ENCODE data around the gene RASGEF1C.

DNA sequence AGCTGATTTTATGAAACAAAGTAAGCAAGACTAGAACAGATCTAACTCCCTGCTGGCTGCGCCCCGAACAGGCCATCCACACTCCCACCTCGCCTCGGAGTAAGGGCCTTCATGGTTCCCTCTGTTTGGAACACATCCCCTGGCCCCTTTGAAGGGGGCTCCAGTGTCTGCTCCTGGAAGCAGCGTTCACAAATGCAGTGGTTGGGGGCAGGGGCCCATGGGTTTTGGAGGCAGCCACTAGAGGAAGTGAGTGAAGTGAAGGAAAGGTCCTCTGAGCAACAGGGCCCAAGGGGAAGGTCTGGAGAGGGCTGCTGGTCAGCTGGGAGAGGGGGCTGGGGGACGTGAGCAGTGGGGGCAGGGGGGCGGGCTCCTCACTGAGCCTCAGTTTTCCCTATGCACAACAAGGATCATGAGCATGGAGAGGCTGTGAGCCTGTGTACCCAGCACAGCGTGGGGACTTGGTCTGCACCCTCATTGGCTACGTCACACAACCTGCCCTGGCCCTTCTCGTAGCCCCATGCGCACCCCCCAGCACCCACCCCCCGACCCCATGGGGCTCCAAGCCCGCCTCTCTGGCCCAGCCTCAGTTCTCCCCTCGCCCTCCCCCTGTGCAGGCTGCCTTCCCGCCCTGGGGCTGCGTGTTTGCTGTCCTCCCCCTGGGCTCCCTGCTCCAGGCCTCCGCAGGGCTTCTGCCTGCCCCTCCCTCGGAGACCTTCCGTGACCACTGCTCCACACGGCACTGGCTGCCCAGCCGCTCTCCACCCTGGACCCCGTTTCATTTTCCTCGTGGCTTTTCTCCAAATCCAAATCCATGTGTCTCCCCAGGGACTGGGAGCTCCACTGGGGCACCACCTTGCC lies 39.5 kb downstream of the RASGEF1C start:
- TF ChIP-seq, protein P1, sequence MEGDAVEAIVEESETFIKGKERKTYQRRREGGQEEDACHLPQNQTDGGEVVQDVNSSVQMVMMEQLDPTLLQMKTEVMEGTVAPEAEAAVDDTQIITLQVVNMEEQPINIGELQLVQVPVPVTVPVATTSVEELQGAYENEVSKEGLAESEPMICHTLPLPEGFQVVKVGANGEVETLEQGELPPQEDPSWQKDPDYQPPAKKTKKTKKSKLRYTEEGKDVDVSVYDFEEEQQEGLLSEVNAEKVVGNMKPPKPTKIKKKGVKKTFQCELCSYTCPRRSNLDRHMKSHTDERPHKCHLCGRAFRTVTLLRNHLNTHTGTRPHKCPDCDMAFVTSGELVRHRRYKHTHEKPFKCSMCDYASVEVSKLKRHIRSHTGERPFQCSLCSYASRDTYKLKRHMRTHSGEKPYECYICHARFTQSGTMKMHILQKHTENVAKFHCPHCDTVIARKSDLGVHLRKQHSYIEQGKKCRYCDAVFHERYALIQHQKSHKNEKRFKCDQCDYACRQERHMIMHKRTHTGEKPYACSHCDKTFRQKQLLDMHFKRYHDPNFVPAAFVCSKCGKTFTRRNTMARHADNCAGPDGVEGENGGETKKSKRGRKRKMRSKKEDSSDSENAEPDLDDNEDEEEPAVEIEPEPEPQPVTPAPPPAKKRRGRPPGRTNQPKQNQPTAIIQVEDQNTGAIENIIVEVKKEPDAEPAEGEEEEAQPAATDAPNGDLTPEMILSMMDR (conservative IDR thresholded peaks at IDR 0.05; ENCODE audit: low read depth, low read length) = no peak
- TF ChIP-seq EZH2 (IDR thresholded peaks at IDR 0.05; ENCODE audit: low read length, unreplicated experiment) = no peak

Data from PC-3 (cell line).